GM08714 (cell line): ENCODE results near the gene ANO3.

Experiments used
- H3K4me3 ChIP-seq: fragments of 200-500 bp; sonication (Bioruptor generic); 2 replicates; pipeline ENCODE4 v1.5.1; 2014; ENCODE audit warnings: mild to moderate bottlenecking, low read length, inconsistent platforms
- ZNF274 ChIP-seq: IDR thresholded peaks from 2 replicates; pipeline ENCODE4 v1.6.1; 2012; ENCODE audit warnings: mild to moderate bottlenecking, low read depth, low read length

ANO3 gene

DNA sequence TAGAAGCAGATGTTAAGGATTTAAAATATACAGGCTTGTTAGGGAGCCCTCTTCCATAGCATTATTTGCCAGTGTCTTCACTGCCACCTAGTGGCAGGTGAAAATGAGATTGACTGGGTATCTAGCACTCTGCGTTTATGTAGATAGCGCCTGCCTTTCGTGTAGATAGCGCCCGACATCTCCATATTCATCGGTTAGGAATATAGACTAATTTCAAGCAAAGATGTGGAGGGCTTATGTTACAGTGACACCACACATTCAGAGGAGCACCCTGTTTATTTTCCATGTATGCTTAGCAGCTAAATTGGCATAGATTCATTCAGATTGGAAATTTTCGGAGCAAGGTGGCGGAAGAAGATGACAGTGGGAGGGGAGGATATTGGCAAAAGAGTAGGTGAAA lies 318.0 kb downstream of the ANO3 start:
- no peak for TF ChIP-seq ZNF274
- no peak overlapping the region for H3K4me3 ChIP-seq

DNA sequence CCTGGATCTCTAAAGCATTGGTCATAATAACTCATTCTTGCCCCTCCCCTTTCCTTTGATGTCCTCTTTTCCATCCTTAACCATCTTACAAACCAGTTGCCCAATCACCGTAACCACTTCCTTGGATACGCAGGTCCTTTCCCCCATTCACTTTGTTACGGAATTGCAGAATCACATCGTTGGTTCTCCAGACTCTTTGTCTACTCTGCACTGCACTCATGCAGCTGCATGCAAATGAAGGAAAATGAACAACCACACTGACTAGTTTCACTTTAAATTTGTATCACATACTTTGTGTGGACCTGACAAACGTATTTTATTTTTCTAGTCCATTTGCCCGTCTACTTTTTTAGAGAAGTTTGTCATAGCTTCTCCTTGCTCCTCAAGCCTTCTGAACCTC lies 320.0 kb downstream of the ANO3 start:
- no peak overlapping the region for H3K4me3 ChIP-seq
- TF ChIP-seq ZNF274: no peak

DNA sequence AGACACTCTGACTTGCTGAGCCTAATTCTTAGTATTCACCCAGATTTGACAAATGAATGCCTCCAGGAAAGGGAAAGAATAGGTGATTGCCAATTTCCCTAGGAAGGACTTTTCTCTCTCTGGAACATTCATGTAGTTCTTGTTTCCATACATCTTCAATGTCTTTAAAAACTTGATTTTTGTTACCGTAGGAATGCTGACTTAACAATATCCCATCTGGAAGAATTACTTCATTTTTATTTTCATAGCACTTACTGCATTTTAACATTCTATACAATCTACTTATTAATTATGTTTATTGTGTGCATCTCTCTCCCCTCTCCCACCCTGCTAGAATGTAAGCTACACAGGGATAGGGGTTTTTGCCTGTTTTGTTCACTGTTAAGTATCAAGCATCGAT lies 323.4 kb downstream of the ANO3 start:
- H3K4me3 ChIP-seq: no peak overlapping the region

DNA sequence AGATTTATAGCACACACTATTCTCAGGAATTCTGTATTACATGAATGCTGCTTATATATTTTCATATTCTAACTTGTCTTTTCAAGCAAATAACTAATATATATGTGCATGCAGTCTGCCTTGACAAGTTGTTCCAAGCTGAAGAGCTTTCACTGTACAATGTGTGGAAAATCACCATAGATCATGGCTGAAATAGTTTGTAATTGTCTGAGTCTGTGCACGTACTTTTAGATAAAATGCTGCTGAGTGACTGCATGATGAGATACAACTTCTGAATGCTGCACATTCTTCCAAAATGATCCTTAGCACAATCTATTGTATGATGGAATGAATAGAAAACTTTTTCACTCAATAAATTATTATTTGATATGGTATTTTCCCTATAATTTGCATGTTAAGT lies 331.0 kb downstream of the ANO3 start:
- TF ChIP-seq ZNF274: no peak
- no peak overlapping the region for H3K4me3 ChIP-seq

More for the DNA sequence above, 323.4 kb downstream of the ANO3 start:
- no peak for TF ChIP-seq ZNF274

DNA sequence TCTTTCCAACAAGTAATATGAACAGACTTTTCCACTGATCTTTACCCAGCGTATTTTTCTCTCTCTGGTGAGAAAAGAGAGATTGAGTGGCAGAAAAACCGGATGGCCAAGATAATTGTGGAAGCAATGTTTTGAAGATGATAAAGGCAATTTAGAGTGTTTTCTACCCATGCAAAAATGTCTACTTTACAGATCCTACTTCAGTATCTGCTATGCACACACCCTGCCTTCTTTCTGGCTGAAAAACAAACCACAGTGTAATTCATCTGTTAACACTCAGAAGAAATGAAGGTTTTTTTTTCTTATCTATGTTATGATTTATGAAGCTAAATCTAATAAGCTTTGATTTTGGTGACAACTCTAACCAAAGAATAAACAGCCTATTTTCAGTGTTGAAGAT lies 333.1 kb downstream of the ANO3 start:
- no peak for TF ChIP-seq ZNF274
- no peak overlapping the region for H3K4me3 ChIP-seq

DNA sequence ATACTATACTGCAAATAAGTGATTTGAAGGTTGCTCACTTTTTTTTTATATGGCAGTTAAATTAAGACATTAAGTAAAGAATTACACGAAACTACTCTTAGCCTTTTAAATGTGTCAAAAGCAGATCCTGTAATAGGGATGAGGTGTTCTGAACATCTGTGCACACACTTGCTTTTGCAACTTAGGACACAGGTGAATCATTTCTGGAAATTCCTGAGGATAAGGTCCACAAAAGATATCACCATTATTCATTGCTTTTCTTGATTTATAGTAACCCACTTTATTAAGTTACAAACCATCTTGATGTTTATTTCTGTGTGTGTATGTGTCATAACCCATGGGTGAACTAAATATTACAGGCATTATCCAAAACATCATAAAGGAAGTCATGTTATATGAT lies 334.0 kb downstream of the ANO3 start:
- H3K4me3 ChIP-seq: no peak overlapping the region
- TF ChIP-seq ZNF274: no peak

DNA sequence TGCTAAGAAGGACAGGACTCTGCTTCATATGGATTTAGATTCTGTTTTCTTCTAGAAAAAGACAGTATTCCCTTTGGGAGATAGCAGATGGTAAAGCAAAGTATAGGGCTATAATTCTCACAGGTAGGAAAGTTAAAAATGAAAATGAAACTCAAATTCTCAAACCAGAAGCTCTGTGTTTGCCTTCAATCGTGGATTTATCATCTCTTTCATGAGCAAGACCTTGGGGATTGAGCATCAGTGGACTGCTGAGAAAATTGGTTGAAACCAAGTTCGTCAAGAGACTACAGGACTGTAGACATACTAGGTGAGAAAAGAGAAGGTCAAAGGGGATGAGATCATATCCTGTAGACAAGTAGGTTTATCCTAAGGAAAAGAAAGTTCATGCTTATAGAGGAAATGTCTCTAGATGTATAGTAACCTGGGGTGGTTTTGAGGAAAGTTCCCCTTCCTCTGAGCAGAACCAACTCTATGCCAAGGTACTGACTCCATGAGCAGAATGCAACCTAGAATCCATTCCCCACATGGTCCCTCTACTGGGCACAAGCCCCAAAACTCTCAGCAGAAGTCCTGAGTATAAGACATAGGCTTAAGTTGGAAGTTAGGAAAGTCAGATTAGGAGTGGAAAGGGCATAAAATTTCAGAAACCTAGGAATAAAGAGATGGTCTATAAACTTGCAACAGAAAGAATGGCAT lies 343.5 kb downstream of the ANO3 start:
- H3K4me3 ChIP-seq: no peak overlapping the region
- no peak for TF ChIP-seq ZNF274

DNA sequence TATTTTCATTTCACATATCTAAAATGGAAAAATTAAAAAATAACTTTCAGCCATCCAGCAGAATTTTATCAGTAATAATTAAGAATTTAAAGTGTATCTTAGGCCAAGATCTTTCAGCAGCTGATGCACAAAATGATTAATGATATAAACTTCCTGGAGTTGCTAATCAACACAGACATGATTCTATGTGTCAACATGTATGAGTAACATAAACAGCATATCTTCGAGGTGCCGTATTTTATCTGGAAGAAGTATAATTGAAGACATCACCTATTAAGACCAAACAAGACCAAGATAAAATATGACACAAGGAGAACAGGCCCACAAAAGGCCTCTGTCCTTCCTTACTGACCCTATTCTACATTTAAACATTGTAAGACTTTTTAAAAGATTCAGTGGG lies 344.7 kb downstream of the ANO3 start:
- H3K4me3 ChIP-seq: no peak overlapping the region
- TF ChIP-seq ZNF274: no peak

DNA sequence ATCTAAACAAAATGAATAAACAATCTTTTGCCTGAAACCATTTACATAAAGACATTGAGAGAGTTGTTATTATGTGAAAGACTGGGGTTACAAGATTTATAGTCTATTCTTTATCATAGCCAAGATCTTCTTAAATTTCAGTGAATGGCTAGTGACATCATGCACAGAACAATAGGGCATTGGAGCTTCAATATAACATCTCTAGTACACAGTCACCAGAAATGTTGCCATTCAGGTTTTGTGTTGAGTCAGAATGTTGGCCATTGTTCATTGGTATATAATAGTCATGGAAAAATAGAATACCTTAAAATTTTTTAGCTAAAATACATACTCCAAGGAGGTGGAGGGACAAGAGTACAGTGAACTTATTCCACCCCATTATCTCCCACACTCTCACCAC lies 345.6 kb downstream of the ANO3 start:
- TF ChIP-seq ZNF274: no peak
- no peak overlapping the region for H3K4me3 ChIP-seq

DNA sequence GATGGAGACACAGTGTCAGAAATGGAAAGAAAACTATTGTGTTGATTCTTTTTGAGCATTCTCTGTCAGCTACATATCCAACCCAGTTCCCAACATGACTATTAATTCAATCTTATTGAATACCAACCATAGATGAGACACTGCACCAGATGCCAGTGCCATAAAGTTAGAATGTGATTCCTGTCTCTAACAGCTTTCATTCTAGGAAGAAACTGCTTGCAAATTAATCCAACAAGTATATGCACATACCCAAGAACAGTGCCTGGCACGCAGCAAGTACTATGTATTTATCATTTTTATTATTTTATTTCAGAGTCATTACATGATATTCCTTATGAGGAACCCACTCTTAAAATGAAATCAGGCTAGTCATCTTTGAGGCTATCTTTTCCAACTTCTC lies 355.4 kb downstream of the ANO3 start:
- TF ChIP-seq ZNF274: no peak
- H3K4me3 ChIP-seq: no peak overlapping the region

DNA sequence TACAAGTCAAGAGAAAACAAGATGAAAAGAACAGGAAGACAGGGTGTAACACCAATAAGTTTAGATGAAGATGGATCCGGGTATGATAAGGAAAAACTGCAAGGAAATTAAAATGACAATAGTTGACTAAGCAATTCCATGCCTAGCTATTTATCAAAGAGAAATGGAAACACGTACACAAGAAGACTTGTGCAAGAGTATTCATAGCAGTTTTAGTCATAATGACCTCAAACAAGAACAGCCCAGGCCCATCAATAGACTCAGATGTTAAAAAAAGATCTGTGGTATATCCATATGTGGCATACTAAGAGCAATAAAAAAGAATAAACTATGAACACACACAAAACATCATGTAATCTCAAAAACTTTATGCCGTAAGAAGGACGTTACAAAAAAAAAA lies 356.8 kb downstream of the ANO3 start:
- TF ChIP-seq ZNF274: no peak

DNA sequence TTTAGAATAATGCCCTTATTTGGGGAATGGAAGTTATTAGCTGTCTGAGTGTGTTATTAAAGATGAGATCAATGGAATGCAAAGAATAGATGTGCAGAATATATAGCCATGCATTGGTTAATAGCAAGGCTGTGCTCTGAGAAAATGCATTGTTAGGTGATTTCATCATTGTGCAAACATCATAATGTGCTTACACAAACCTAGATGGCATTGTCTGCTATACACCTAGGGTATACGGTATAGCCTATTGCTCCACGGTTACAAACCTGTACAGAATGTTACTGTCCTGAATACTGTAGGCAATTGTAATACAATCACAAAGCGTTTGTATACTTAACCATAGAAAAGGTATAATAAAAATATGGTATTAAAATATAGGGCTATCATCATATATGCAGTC lies 364.4 kb downstream of the ANO3 start:
- no peak overlapping the region for H3K4me3 ChIP-seq
- no peak for TF ChIP-seq ZNF274

More for the DNA sequence above, 356.8 kb downstream of the ANO3 start:
- H3K4me3 ChIP-seq: no peak overlapping the region

DNA sequence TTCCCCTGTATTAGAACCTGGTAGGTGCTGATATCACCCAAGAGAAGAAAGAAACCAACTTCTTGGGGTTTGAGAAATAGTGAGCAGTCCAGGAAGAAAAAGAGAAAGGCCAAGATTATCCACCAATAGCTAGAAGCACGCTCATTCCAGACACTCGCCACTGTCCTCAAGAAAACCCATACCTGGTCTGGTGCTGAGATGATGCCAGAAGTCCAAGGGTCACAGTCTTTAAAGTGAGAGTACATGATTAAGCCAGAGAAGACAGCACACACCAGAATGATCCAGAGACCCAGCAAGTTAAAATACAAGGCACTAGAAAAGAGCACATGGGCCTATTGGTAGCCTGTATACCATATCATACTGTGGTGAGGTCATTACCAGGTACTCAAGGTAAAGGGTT lies 366.3 kb downstream of the ANO3 start:
- H3K4me3 ChIP-seq: no peak overlapping the region
- no peak for TF ChIP-seq ZNF274

DNA sequence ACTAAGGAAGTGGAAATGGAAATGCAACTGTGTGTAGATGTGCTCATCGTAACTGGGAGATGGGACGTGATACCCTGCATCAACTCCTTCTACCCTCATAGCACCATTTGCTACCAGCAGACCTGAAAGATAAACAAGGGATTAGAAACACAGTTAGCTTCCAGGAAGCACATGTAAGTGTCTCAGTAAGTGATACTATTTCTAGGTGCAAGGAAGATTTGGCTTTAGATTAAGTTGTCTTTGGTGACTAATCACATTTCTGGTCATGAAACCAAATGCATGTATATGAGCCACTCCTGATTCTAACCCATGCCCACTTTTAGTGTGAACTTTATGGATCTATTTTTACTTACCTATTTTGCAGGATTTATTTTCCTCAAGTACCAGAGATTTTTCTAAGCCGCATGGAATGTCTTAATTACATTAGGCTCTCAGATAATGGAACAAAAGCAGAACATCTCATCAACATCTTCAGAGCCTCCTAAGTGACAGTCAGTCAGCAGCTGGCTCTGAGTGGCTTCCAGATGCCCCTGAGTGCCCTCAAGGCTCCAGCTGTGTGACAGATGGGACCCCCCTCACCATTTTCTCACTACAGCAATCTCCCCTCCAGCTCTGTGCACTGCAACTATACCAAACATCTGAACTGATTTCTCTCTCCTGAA lies 368.8 kb downstream of the ANO3 start:
- TF ChIP-seq ZNF274: no peak
- no peak overlapping the region for H3K4me3 ChIP-seq

DNA sequence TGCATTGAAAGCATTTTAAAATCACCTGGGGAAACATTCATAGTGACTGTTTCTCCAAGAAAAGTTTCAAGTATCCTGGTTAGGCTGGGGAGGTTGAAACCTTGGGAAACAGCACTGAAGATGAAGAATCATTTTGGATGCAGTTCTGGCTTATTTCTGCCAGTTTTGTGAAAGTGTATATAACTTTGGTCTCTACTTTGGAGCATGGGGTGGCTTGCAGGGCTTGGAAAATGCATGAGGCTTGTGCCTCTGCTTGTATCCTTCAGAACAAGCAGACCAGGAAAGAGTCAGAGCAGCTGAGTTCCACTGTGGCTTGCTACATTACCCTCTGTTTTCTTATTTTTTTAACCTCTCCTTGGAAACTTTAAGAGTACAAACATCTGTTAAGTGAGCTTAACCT lies 370.5 kb downstream of the ANO3 start:
- H3K4me3 ChIP-seq: no peak overlapping the region
- no peak for TF ChIP-seq ZNF274
